Vagina (tissue), 2 donors: ENCODE measurements around the gene IGSF3. TPM values are rescaled to one million over a fixed set of nuclear protein-coding genes. Genes with fewer than 3 reads are reported as not detected.

Experiments used
- DNase-seq, 2 donors: peaks; one replicate each; pipeline ENCODE4 v3.0.0-alpha.2; 2017; ENCODE audit errors: extremely low spot score in 2 of 2
- H3K27ac ChIP-seq: fragments of 200-600 bp; sonication (generic); one replicate; pipeline ENCODE4 v1.5.1; 2019
- H3K27me3 ChIP-seq: fragments of 200-600 bp; sonication (generic); one replicate; pipeline ENCODE4 v1.5.1; 2019
- H3K36me3 ChIP-seq, 2 donors: fragments of 200-600 bp; sonication (generic); one replicate each; pipeline ENCODE4 v1.5.1; 2017 to 2019
- H3K4me1 ChIP-seq: fragments of 200-600 bp; sonication (generic); one replicate; pipeline ENCODE4 v1.5.1; 2019
- H3K4me3 ChIP-seq, 2 donors: fragments of 200-600 bp; sonication (generic); 1 replicate in 1 of 2; 2 replicates in 1 of 2; pipeline ENCODE4 v1.5.1; 2016 to 2019
- H3K9me3 ChIP-seq: fragments of 200-600 bp; sonication (generic); one replicate; pipeline ENCODE4 v1.5.1; 2019
- POLR2A ChIP-seq, 2 donors: fragments of 450-650 bp; IDR thresholded peaks; one replicate each; pipeline ENCODE4 v1.6.1; 2017; ENCODE audit warnings: antibody characterized with exemption in 2 of 2, mild to moderate bottlenecking in 2 of 2, moderate library complexity in 2 of 2
- POLR2AphosphoS5 ChIP-seq, 2 donors: sonication (generic); formaldehyde crosslinking; IDR thresholded peaks; one replicate each; pipeline ENCODE4 v1.9.0; 2017; ENCODE audit warnings: antibody characterized with exemption in 2 of 2, mild to moderate bottlenecking in 2 of 2, low read depth in 1 of 2; ENCODE audit not compliant: insufficient read depth in 1 of 2
- intact Hi-C: fragments of 100-400 bp; cut with DNase I; formaldehyde crosslinking; loops from one replicate; pipeline ENCODE4 v1.15.1; 2023
- total RNA-seq: library from RNA; depleted of rRNA; stranded (reverse); fragments of >200 nt; gene quantifications from one replicate; pipeline ENCODE4 v1.2.3, GENCODE V29; 2016
- TF ChIP-seq, protein P1 (sequence below), 3 experiments: fragments of 450-650 bp in 2 of 3; fragments of 200-600 bp in 1 of 3; sonication (generic) in 1 of 3; IDR thresholded peaks; one replicate each; pipeline ENCODE4 v1.5.1; 2017 to 2019; ENCODE audit warnings: antibody characterized with exemption in 3 of 3, mild to moderate bottlenecking in 2 of 3, moderate library complexity in 2 of 3

Gene IGSF3
- total RNA-seq, 1 donor from 2014 or later: 38.5 TPM

- Histone ChIP-seq H3K27ac (no peak overlapping the region), H3K27me3 (no peaks in the 10 kb centered on the region), H3K36me3 (peaks cover 0 to 3% of the 10 kb centered on the region in 2 donors), H3K4me3 (no peak overlapping the region), H3K9me3 (no peaks in the 10 kb centered on the region), H3K4me1 (peaks cover 17% of the 10 kb centered on the region)
- no peak for TF ChIP-seq POLR2AphosphoS5 (IDR thresholded peaks at IDR 0.05; ENCODE audit: insufficient read depth in 1 of 2, low read depth in 1 of 2)
- TF ChIP-seq, protein P1, sequence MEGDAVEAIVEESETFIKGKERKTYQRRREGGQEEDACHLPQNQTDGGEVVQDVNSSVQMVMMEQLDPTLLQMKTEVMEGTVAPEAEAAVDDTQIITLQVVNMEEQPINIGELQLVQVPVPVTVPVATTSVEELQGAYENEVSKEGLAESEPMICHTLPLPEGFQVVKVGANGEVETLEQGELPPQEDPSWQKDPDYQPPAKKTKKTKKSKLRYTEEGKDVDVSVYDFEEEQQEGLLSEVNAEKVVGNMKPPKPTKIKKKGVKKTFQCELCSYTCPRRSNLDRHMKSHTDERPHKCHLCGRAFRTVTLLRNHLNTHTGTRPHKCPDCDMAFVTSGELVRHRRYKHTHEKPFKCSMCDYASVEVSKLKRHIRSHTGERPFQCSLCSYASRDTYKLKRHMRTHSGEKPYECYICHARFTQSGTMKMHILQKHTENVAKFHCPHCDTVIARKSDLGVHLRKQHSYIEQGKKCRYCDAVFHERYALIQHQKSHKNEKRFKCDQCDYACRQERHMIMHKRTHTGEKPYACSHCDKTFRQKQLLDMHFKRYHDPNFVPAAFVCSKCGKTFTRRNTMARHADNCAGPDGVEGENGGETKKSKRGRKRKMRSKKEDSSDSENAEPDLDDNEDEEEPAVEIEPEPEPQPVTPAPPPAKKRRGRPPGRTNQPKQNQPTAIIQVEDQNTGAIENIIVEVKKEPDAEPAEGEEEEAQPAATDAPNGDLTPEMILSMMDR (IDR thresholded peaks at IDR 0.05): no peak
- no peak for TF ChIP-seq POLR2A (IDR thresholded peaks at IDR 0.05)
- DNase-seq: no peak
- intact Hi-C loops: loop anchor here (5.0 kb wide), 1 partner anchor 1137 kb away; no protein-coding TSS in a partner anchor
Observed at GRCh38 chr1:116559304-116559761, 108.2 kb downstream of the IGSF3 start.

GRCh38 chr1:116558571-116558970 lies 109.0 kb downstream of the IGSF3 start:
- Histone ChIP-seq H3K4me1 (peaks cover 17% of the 10 kb centered on the region), H3K9me3 (no peaks in the 10 kb centered on the region), H3K27ac (no peak overlapping the region), H3K36me3 (peaks cover 0 to 3% of the 10 kb centered on the region in 2 donors), H3K27me3 (no peaks in the 10 kb centered on the region), H3K4me3 (no peak overlapping the region)
- intact Hi-C loops: loop anchor here (5.0 kb wide), 1 partner anchor 1136 kb away; no protein-coding TSS in a partner anchor
- DNase-seq: no peak
- TF ChIP-seq POLR2AphosphoS5 (IDR thresholded peaks at IDR 0.05; ENCODE audit: insufficient read depth in 1 of 2, low read depth in 1 of 2) (no peak), POLR2A (IDR thresholded peaks at IDR 0.05) (no peak)
- TF ChIP-seq, protein P1 (IDR thresholded peaks at IDR 0.05): no peak

GRCh38 chr1:116558140-116558549 lies 109.4 kb downstream of the IGSF3 start:
- Histone ChIP-seq H3K4me3 (no peak overlapping the region), H3K27me3 (no peaks in the 10 kb centered on the region), H3K9me3 (no peaks in the 10 kb centered on the region), H3K36me3 (no peaks in the 10 kb centered on the region), H3K4me1 (peaks cover 17% of the 10 kb centered on the region), H3K27ac (no peak overlapping the region)
- intact Hi-C loops: loop anchor here (5.0 kb wide), 1 partner anchor 1136 kb away; no protein-coding TSS in a partner anchor
- no peak for DNase-seq
- TF ChIP-seq POLR2AphosphoS5 (IDR thresholded peaks at IDR 0.05; ENCODE audit: insufficient read depth in 1 of 2, low read depth in 1 of 2): no peak
- no peak for TF ChIP-seq POLR2A (IDR thresholded peaks at IDR 0.05)
- TF ChIP-seq, protein P1 (IDR thresholded peaks at IDR 0.05): no peak

GRCh38 chr1:116557323-116557878 lies 110.1 kb downstream of the IGSF3 start:
- Histone ChIP-seq H3K4me1 (peaks cover 17% of the 10 kb centered on the region), H3K9me3 (no peaks in the 10 kb centered on the region), H3K27ac (no peak overlapping the region), H3K27me3 (no peaks in the 10 kb centered on the region), H3K4me3 (no peak overlapping the region), H3K36me3 (no peaks in the 10 kb centered on the region)
- no peak for TF ChIP-seq POLR2AphosphoS5 (IDR thresholded peaks at IDR 0.05; ENCODE audit: insufficient read depth in 1 of 2, low read depth in 1 of 2)
- no peak for DNase-seq
- intact Hi-C loops: loop anchor here (5.0 kb wide), 1 partner anchor 1135 kb away; no protein-coding TSS in a partner anchor

- Histone ChIP-seq H3K4me3 (no peak overlapping the region), H3K36me3 (no peaks in the 10 kb centered on the region), H3K27me3 (no peaks in the 10 kb centered on the region), H3K9me3 (no peaks in the 10 kb centered on the region), H3K27ac (no peak overlapping the region), H3K4me1 (peaks cover 17% of the 10 kb centered on the region)
- TF ChIP-seq POLR2A (IDR thresholded peaks at IDR 0.05) (no peak), POLR2AphosphoS5 (IDR thresholded peaks at IDR 0.05; ENCODE audit: insufficient read depth in 1 of 2, low read depth in 1 of 2) (peak in 1 of 2 donors; percentile 71)
- TF ChIP-seq, protein P1 (IDR thresholded peaks at IDR 0.05): no peak
- DNase-seq: no peak
- intact Hi-C loops: loop anchor here (5.0 kb wide), 1 partner anchor 1134 kb away; no protein-coding TSS in a partner anchor
Observed at GRCh38 chr1:116556289-116557006, 111.1 kb downstream of the IGSF3 start.
